Measurements from ENCODE around the gene FLACC1.
"Not testable (repeated sequence)": the region's sequence is repeated elsewhere in the genome, so short reads cannot be mapped to it uniquely, and the experiment has no call there.

Gene FLACC1

DNA sequence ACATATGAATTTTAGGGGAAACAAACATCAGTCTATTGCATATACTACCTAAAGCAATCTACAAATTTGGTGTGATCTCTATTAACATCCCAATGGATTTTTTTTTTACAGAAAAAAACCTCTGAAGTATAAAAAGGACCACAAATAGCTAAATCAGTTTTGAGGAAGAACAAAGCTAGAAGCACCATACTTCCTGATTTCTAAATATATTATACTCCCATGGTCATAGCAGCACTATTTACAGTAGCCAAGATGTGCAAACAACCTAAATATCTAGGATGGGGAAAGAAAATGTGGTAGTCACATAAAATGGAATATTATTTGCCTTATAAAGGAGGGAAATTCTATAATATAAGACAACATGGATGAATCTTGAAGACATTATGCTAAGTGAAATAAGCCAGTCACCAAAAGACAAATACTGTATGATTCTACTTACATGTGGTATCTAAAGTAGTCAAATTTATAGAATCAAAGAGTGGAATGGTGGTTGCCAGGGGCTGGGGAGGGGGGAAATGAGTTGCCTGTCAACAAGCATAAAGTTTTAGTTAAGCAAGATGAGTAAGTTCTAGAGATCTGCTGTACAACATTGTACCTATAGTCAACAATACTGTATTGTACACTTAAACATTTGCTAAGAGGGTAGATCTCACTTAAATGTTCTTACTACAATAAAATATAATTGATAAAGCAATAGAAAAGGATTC lies 114.4 kb downstream of the FLACC1 start:
- ATAC-seq (replicated peaks) (no peak), DNase-seq (no peak)
- Mint-ChIP-seq H3K9me3 (peaks cover 0 to 2% of the 10 kb centered on the region in 2 donors), H3K36me3 (peaks cover 40 to 68% of the 10 kb centered on the region in 2 donors), H3K27ac (no peak overlapping the region), H3K27me3 (no peaks in the 10 kb centered on the region), H3K4me1 (peaks cover 41 to 87% of the 10 kb centered on the region in 2 donors), H3K4me3 (no peak overlapping the region)

DNA sequence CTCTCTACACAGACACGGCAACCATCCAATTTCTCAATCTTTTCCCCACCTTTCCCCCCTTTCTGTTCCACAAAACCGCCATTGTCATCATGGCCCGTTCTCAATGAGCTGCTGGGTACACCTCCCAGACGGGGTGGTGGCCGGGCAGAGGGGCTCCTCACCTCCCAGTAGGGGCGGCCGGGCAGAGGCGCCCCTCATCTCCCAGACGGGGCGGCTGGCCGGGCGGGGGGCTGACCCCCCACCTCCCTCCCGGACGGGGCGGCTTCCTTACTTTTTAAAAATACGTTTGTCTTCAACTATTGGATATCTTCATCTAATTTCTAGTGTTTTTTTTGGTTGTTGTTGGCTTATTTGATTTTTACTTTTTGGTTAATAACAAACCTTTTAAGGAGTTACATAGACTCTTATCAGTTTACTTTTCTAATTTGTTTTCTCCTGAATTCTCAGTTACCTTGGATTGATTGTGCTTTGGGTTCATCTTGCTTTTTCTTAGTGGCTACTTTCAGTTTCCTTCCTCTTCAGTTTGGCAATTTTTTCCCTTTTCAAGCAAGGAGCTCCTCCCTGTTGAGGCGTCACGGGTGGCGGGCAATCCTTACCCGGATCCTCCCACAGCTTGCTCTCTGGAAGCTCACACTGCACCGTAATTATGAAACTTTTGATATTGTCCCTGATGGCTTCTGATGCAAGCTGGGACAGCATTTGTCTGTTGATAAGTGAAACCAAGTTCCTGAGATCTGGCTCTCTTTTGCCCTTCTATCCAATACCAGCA lies 117.8 kb downstream of the FLACC1 start:
- peaks cover 37 to 51% of the 10 kb centered on the region in 2 donors for H3K36me3 Mint-ChIP-seq
- H3K4me1 Mint-ChIP-seq, result peaks cover 35 to 68% of the 10 kb centered on the region in 2 donors
- not testable (repeated sequence) for ATAC-seq (replicated peaks); DNase-seq; H3K27me3 Mint-ChIP-seq; H3K9me3 Mint-ChIP-seq
- H3K4me3 Mint-ChIP-seq, result peak overlapping the region; percentile 9 to 48
- H3K27ac Mint-ChIP-seq, result peak overlapping the region; percentile 83
